HK-2 (cell line): ENCODE data around the gene HRH1.

Source experiments
- DNase-seq: peaks from one replicate; pipeline ENCODE4 v3.0.0-alpha.2; 2018; ENCODE audit not compliant: unreplicated experiment

Gene HRH1

DNA sequence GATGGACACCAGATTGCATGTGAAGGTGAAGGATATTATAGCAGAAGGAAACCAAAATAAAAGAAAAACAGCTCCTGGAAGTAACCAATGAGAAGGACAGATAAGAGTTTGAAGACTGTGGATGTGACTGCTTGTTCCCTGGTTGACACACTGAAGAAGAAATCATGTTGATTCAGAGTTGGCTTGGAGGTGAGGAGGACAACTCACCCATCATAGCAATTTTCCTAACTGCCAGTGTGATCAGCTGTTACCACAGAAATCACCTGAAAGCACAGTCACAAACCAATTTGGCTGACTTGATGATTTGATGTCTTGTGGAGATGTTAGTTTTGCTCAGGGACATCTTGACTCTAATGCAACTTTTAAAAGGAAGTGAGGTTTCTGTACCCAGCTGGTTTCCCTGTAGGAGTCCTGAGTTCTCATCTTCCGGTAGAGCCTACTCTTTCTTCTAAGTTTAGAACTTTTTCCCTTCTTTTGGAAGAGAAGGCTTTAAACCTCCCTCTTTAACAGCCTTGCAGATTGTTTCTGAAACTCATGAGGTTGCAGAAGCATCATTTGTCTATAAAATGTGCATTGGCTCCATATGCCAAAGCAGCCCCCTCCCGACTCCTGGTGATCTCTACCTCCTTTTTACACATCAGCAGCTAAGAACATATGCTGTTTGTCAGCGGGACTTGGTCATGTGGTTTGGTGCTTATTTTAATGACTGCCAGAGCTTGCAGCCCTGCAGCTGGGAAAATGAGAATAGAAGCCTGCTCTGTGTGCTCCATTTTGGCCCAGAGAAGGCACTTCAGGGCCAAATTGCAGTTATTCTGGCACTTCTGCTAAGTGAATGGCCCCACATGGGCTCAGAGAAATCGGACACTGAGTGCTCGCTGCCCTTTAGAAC, 128.2 kb downstream of the HRH1 start:
- DNase-seq, result no peak

DNA sequence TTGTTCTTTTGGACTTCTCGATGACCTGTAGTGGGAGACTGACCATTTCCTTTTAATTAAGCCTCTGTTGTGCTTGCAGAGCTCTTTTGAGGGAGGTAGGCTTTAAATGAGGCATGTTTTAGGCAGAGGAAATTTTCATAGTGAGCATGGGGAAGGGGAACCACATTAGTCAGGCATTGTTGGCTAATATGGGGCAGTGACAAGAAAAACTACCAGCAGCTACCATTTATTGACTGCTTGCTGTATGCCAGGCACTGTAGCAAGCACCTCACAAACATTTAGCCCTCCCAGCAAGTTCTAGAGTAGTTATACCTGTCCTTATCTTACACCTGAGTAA, 128.8 kb downstream of the HRH1 start:
- no peak for DNase-seq

DNA sequence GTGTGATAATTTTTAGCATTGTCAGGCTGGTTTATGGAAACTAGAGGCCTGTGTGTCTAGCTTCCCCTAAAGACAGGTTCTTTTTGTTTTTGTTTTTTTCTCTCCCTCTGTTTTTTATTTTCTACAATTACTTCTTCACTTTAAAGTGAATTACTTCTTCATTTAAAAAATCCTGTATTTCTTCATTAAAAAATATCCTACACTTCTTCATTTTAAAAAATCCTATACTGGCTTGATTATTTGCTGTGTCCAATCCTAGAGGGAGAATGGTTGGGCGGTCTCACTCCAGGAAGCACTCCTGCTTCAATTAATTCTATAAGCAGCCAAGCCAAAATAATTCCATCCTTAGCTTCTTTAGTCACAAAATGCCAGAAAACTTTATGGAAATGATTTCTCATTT, 129.7 kb downstream of the HRH1 start:
- no peak for DNase-seq

GRCh38 chr3:11285471-11285870, 131.2 kb downstream of the HRH1 start:
- no peak for DNase-seq

GRCh38 chr3:11287404-11287803, 133.1 kb downstream of the HRH1 start:
- no peak for DNase-seq

GRCh38 chr3:11288021-11288491, 133.8 kb downstream of the HRH1 start:
- DNase-seq, result no peak

DNA sequence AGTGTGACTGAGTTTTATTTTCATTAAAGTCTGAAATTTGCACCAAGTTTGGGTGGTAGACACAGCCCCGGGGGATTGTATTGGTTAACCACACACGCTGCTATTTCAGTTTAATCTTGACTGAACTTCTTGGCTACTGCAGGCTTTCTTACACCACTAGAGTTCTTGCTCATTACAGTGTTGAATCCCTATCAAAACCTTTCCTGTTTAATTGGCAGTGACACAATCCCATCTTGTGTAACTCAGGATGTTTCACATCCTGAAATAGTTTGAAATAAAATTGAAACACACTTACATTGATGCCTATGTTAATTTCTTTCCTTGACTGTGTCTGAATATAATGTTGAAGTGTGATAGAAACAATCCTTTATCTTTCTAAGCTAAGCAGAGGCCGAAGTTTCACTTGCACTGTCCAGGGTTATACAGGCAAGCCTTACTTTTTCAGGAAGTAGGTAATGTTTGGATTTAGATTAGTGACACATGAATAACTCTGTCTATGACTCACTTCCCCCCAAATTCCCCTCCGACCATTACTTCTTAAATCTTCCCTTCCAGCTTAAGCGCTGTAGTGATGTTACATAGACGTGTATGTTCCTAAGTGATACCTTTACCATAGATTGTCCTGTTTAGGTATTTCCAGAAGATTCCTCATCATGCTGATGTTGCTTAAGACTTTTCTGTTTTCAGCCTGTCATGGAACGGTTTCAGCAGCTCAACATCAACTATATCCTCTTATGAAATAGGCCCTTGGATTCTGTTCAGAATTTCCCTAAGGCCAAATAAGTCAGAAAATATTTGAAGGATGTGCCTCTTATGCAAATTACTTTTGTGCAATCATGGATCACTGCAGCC, 134.7 kb downstream of the HRH1 start:
- peak; percentile 13 for DNase-seq

DNA sequence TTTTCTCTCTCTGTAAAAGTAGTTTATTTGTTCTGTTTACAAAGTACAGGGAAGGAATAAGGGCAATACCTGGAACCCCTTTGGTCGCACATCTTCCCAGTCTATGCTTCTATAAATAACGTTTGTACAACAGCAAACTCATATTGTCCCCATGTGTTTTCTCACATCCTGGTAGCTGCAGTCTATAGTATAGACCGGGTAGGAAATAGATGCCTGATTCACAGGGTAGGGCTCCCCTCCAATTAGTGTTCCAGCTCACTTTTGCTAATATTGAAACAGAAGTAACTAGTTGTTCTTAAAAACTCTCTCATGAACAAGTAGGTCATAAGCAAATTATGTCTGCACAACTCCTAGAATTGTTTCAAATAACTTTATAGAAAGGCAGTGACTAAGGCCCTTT, 135.6 kb downstream of the HRH1 start:
- DNase-seq, result no peak

DNA sequence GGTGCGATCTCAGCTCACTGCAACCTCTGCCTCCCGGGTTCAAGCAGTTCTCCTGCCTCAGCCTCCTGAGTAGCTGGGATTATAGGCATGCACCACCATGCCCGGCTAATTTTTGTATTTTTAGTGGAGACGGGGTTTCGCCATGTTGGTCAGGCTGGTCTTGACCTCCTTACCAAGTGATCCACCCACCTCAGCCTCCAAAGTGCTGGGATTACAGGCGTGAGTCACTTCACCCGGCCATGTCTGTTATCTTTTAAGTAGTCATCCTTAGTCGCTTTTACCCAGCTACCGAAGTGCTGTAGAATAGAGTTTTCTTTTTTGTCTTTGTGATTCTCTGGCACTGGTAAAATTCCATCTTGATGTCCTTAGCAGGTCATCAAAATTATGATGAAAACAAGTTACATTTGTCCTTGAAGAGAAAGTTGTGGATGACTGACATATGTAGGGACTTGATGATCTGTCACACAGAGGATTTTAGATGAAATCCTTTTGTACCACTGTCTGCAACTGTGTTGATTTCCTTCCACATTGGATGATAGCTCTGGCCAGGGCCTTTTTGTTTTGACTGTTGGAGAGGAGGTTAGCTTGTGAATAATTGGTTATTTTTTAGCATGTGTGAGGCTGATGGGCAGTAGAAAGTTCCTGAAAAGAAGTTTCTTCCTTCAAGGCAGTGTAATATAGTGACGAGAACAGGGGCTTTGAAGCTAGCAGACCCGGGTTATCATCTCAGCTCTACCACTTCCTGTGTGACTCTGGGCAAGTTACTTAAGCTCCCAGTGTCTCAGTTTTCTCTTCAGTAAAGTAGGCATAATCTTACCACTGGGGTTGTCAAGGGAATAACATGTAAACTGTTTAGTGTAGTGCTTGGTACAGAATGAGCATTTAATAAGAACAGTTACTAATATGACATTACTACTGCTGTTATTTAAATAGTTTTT, 136.7 kb downstream of the HRH1 start:
- peak; percentile 23 for DNase-seq

DNA sequence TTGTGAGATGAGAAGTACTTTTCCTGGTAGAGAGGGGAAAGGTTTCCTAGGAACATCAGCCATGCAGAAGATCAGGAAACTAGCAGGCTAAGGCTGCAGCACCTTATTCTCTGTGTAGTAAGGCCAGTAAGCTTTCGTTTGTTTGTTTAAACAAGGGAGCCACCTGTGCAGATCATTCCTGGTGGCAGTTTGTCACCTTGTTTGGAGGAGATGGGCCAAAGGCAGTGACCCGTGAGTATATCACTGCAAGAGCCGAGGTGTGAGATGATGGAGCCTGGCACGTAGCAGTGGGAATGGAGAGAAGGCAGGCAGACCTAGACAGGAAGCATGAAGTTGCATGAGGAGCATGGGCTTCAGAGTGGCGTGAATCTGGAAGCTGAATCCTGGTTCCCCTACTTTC, 137.5 kb downstream of the HRH1 start:
- DNase-seq, result no peak

- DNase-seq, result no peak
Observed at GRCh38 chr3:11297126-11297525, 142.8 kb downstream of the HRH1 start.

GRCh38 chr3:11300970-11301369, 146.7 kb downstream of the HRH1 start:
- no peak for DNase-seq

- no peak for DNase-seq
Observed at GRCh38 chr3:11302444-11302843, 148.2 kb downstream of the HRH1 start.

DNA sequence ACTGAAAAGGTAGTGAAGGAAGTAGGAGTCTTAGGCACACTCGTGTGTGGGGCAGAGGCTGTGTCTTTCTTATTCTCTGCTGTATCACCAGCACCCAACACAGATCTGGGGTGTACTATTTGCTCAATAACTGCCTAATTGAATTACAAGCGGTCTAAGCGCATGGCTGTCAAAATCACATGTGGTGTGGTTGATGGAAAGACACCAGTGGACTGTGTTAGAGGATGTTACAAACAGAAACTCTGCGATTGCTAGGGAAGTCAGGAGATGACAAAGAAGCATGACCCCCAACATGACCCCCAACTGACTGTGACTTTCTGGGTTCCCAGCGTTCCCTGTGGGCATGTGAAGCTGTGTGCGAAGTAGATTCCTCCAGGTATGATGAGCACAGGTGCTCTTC, 149.9 kb downstream of the HRH1 start:
- DNase-seq, result no peak

- no peak for DNase-seq
Observed at GRCh38 chr3:11305509-11305908, 151.2 kb downstream of the HRH1 start.

GRCh38 chr3:11306817-11307589, 152.7 kb downstream of the HRH1 start:
- DNase-seq, result no peak

DNA sequence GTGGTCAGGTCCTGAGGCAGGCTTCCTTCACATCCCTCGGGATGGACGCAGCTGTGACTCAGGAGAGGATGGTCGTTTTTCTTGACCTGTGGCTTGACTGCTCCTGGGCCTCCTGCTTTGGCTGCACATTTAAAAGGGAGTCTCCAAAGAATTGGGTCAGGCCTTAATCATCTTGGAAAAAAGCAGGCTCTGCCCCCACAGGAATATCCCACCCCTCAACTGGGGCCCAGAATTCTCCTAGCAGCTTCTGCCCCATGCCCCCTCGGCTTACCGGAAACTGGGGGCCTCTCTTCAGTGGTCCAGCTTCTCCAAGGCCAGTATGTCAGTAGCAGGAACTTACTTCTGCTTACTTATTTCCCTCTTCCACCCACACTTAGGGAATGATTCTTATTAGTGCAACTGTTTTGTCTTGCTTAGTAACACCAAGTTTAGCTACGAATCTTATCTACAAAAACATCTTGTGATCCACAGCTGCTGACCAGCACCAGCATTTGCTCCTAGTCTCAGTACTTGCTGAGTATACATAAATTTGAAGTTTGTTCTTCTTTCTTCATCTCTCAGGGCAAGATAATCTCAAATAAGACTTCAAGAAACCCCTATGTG, 153.6 kb downstream of the HRH1 start:
- no peak for DNase-seq

GRCh38 chr3:11310258-11310657, 156.0 kb downstream of the HRH1 start:
- no peak for DNase-seq

GRCh38 chr3:11312166-11312565, 157.9 kb downstream of the HRH1 start:
- no peak for DNase-seq
